ENCODE data around the gene PLLP. TPM values are rescaled to one million over a fixed set of nuclear protein-coding genes. Genes with fewer than 3 reads are reported as not detected.

The PLLP gene
- total RNA-seq, 2 donors from 2014 or later: 28.6 to 52.5 TPM

GRCh38 chr16:57253466-57253865 is 31.0 kb downstream of the PLLP start:
- H3K36me3 ChIP-seq: peaks cover 0 to 23% of the 10 kb centered on the region in 2 donors
- H3K9me3 ChIP-seq: no peaks in the 10 kb centered on the region
- intact Hi-C loops (cut with DNase I): no loop called here
- H3K27ac ChIP-seq: no peak overlapping the region
- WGBS: 98% methylated on average over 1 of the region's 1 CpG
- no peaks in the 10 kb centered on the region for H3K4me1 ChIP-seq (replicated peaks)
- no peak overlapping the region for H3K4me3 ChIP-seq
- no peak for DNase-seq (ENCODE audit: low spot score)
- H3K27me3 ChIP-seq (replicated peaks; ENCODE audit: insufficient read depth): no peaks in the 10 kb centered on the region
- no peak for TF ChIP-seq POLR2AphosphoS5 (IDR thresholded peaks at IDR 0.05)

- 93% methylated on average over 6 of the region's 6 CpGs for whole genome bisulfite sequencing
- no peaks in the 10 kb centered on the region for H3K4me1 ChIP-seq (replicated peaks)
- intact Hi-C loops (cut with DNase I): no loop called here
- no peaks in the 10 kb centered on the region for H3K9me3 ChIP-seq
- no peaks in the 10 kb centered on the region for H3K27me3 ChIP-seq (replicated peaks; ENCODE audit: insufficient read depth)
- H3K27ac ChIP-seq: no peak overlapping the region
- H3K36me3 ChIP-seq: peaks cover 0 to 23% of the 10 kb centered on the region in 2 donors
- no peak overlapping the region for H3K4me3 ChIP-seq
- no peak for TF ChIP-seq CTCF (IDR thresholded peaks at IDR 0.05)
- TF ChIP-seq POLR2AphosphoS5 (IDR thresholded peaks at IDR 0.05): no peak
- no peak for DNase-seq (ENCODE audit: low spot score)
Observed at GRCh38 chr16:57252148-57252721, 32.2 kb downstream of the PLLP start.

- Histone ChIP-seq H3K4me3 (no peak overlapping the region), H3K27ac (no peak overlapping the region), H3K4me1 (replicated peaks) (no peaks in the 10 kb centered on the region), H3K36me3 (peaks cover 0 to 23% of the 10 kb centered on the region in 2 donors), H3K9me3 (no peaks in the 10 kb centered on the region), H3K27me3 (replicated peaks; ENCODE audit: insufficient read depth) (no peaks in the 10 kb centered on the region)
- intact Hi-C loops (cut with DNase I): no loop called here
- DNase-seq (ENCODE audit: low spot score): no peak
- no peak for TF ChIP-seq POLR2A (IDR thresholded peaks at IDR 0.05)
- no peak for TF ChIP-seq POLR2AphosphoS5 (IDR thresholded peaks at IDR 0.05)
- no peak for TF ChIP-seq CTCF (IDR thresholded peaks at IDR 0.05)
- WGBS: 98% methylated on average over 2 of the region's 2 CpGs
Observed at GRCh38 chr16:57251352-57251751, 33.1 kb downstream of the PLLP start.

- Histone ChIP-seq H3K4me1 (replicated peaks) (no peaks in the 10 kb centered on the region), H3K27me3 (replicated peaks; ENCODE audit: insufficient read depth) (no peaks in the 10 kb centered on the region), H3K36me3 (peaks cover 0 to 12% of the 10 kb centered on the region in 2 donors), H3K4me3 (peak overlapping the region; percentile 73), H3K27ac (peak overlapping the region; percentile 82 to 90), H3K9me3 (no peaks in the 10 kb centered on the region)
- intact Hi-C loops (cut with DNase I): loop anchor here (5.0 kb wide), 2 partner anchors 37 to 52 kb away; partner anchors contain the start of gene PLLP
- DNase-seq (ENCODE audit: low spot score): peak; percentile 24
- no peak for TF ChIP-seq POLR2A (IDR thresholded peaks at IDR 0.05)
- no peak for TF ChIP-seq POLR2AphosphoS5 (IDR thresholded peaks at IDR 0.05)
- no peak for TF ChIP-seq CTCF (IDR thresholded peaks at IDR 0.05)
- WGBS: 4% methylated on average over 20 of the region's 28 CpGs
Observed at GRCh38 chr16:57245472-57246113, 38.9 kb downstream of the PLLP start.

- Histone ChIP-seq H3K9me3 (no peaks in the 10 kb centered on the region), H3K27me3 (replicated peaks; ENCODE audit: insufficient read depth) (no peaks in the 10 kb centered on the region), H3K4me1 (replicated peaks) (no peaks in the 10 kb centered on the region), H3K27ac (peak within 1 kb of the TSS; percentile 82 to 90), H3K36me3 (peaks cover 0 to 6% of the 10 kb centered on the region in 2 donors), H3K4me3 (peak within 1 kb of the TSS; percentile 73)
- peak; percentile 98 for DNase-seq (ENCODE audit: low spot score)
- peak; percentile 95 for TF ChIP-seq POLR2AphosphoS5 (IDR thresholded peaks at IDR 0.05)
- peak; percentile 89 for TF ChIP-seq POLR2A (IDR thresholded peaks at IDR 0.05)
- TF ChIP-seq CTCF (IDR thresholded peaks at IDR 0.05): peak in 2 of 4 experiments; percentile 3 to 8
- WGBS: under 1% methylated on average over 37 of the region's 77 CpGs
- intact Hi-C loops (cut with DNase I): loop anchor here (5.0 kb wide), 2 partner anchors 37 to 52 kb away; partner anchors contain the start of gene PLLP
Observed at GRCh38 chr16:57244767-57245471, 39.6 kb downstream of the PLLP start, which contains the start of gene ARL2BP. ARL2BP (plus strand) TSS chr16:57245259; CDS start chr16:57245368, 109 bp downstream.

All from prostate gland (tissue), 2 donors.